Measurements from ENCODE around the gene RUBCN.

DNA sequence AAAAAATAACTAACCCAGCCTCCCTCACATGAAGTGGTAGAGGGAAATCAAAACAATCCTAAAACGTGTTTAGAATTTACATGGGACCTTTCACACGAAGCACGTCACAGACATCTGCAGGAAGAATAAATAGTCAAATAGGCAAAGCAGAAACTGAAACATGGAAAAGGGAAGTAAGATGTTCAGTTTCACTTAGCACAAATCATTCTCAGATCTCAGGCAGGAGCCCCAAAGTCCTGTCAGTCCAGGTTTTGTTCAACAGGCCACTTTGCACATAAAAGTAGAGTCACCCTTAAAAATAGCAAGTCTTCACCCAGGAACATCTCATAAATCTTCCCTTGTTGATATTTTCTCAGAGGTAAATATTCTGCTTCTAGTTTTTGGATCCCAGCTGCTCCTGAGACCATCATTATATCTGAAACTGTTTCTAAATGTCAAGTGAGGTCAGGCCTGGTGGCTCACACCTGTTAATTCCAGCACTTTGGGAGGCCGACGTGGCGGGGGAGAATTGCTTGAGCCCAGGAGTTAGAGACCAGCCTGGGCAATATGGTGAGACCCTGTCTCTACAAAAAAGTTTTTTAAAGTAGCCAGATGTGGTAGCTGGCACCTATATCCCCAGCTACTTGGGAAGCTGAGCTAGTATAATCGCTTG lies 1.9 kb downstream of the RUBCN start:
- TF ChIP-seq, protein P1, sequence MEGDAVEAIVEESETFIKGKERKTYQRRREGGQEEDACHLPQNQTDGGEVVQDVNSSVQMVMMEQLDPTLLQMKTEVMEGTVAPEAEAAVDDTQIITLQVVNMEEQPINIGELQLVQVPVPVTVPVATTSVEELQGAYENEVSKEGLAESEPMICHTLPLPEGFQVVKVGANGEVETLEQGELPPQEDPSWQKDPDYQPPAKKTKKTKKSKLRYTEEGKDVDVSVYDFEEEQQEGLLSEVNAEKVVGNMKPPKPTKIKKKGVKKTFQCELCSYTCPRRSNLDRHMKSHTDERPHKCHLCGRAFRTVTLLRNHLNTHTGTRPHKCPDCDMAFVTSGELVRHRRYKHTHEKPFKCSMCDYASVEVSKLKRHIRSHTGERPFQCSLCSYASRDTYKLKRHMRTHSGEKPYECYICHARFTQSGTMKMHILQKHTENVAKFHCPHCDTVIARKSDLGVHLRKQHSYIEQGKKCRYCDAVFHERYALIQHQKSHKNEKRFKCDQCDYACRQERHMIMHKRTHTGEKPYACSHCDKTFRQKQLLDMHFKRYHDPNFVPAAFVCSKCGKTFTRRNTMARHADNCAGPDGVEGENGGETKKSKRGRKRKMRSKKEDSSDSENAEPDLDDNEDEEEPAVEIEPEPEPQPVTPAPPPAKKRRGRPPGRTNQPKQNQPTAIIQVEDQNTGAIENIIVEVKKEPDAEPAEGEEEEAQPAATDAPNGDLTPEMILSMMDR (IDR thresholded peaks at IDR 0.05): no peak
- no peak for TF ChIP-seq EZH2 (IDR thresholded peaks at IDR 0.05; ENCODE audit: borderline replicate concordance, insufficient read depth, low read depth, low read length, poor library complexity, severe bottlenecking)
